Esophagus muscularis mucosa (tissue), 4 donors: ENCODE data around the gene PPP4R1. TPM values are rescaled to one million over a fixed set of nuclear protein-coding genes. Genes with fewer than 3 reads are reported as not detected.

Experiments used
- DNase-seq: peaks from one replicate; pipeline ENCODE4 v3.0.0-alpha.2; 2017; ENCODE audit errors: extremely low spot score
- H3K27ac ChIP-seq, 4 donors: fragments of 200-600 bp; sonication (generic); replicated peaks in 1 of 4; 1 replicate in 3 of 4; 2 replicates in 1 of 4; pipeline ENCODE4 v1.5.1; 2016 to 2019; ENCODE audit warnings: mild to moderate bottlenecking in 1 of 4
- H3K27me3 ChIP-seq, 4 donors: fragments of 200-600 bp; sonication (generic); one replicate each; pipeline versions ENCODE4 v1.5.1 to v1.6.0; 2016 to 2019
- H3K36me3 ChIP-seq, 4 donors: fragments of 200-600 bp; sonication (generic); one replicate each; pipeline ENCODE4 v1.5.1; 2016 to 2019
- H3K4me1 ChIP-seq, 4 donors: fragments of 200-600 bp; sonication (generic); one replicate each; pipeline ENCODE4 v1.5.1; 2016 to 2019
- H3K4me3 ChIP-seq, 4 donors: fragments of 200-600 bp; sonication (generic); 1 replicate in 2 of 4; 2 replicates in 2 of 4; pipeline ENCODE4 v1.5.1; 2016 to 2019; ENCODE audit warnings: mild to moderate bottlenecking in 4 of 4, moderate library complexity in 1 of 4
- H3K9me3 ChIP-seq, 4 donors: fragments of 200-600 bp; sonication (generic); 1 replicate in 3 of 4; 2 replicates in 1 of 4; pipeline ENCODE4 v1.5.1; 2016 to 2019
- EP300 ChIP-seq: sonication (generic); formaldehyde crosslinking; IDR thresholded peaks from one replicate; pipeline ENCODE4 v1.6.1; 2017; ENCODE audit warnings: antibody characterized with exemption
- POLR2A ChIP-seq: fragments of 450-650 bp; IDR thresholded peaks from one replicate; pipeline ENCODE4 v1.6.1; 2017; ENCODE audit warnings: antibody characterized with exemption, moderate library complexity, mild to moderate bottlenecking, low read depth
- POLR2AphosphoS5 ChIP-seq, 2 donors: sonication (generic); formaldehyde crosslinking; IDR thresholded peaks; one replicate each; pipeline ENCODE4 v1.6.1; 2017; ENCODE audit warnings: antibody characterized with exemption in 2 of 2
- WGBS: methylation state at CpG from one replicate; pipeline ENCODE4 v1.1.5; 2018; 5-methylcytosine and 5-hydroxymethylcytosine counted together
- intact Hi-C: fragments of 100-400 bp; cut with DNase I; formaldehyde crosslinking; loops from one replicate; pipeline ENCODE4 v1.15.1; 2023
- total RNA-seq, 4 donors: library from RNA; depleted of rRNA; stranded (reverse); fragments of >200 nt; gene quantifications; one replicate each; pipeline versions ENCODE4 v1.1.0 to v1.2.1, GENCODE V29; 2016
- TF ChIP-seq, protein P1 (sequence below), 3 experiments: fragments of 200-600 bp in 2 of 3; fragments of 450-650 bp in 1 of 3; sonication (generic) in 2 of 3; IDR thresholded peaks; one replicate each; pipeline ENCODE4 v1.5.1; 2017 to 2019; ENCODE audit warnings: antibody characterized with exemption in 3 of 3, mild to moderate bottlenecking in 2 of 3, moderate library complexity in 1 of 3

The PPP4R1 gene
- total RNA-seq, 4 donors from 2014 or later, result 74.6 to 129 (median 97.1) TPM

DNA sequence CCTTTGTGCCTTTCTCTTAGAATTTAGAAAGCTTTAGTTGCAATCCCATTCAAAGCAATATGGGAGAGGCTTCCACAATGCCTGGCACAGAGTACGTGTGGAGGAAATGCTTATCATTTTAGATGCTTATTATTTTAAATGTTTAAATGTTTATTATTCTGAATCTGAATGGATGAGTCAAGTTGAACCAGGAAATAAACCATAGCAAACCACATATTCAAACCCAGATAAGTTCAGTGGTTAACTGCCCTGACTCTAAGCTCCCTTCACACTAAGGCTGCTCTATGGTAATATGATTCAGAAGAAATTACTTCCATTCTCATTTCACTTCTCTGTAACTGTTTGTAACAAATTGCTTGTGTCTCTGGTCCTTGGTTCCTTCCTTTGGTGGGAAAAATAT lies 5.2 kb upstream of the PPP4R1 start:
- TF ChIP-seq, protein P1, sequence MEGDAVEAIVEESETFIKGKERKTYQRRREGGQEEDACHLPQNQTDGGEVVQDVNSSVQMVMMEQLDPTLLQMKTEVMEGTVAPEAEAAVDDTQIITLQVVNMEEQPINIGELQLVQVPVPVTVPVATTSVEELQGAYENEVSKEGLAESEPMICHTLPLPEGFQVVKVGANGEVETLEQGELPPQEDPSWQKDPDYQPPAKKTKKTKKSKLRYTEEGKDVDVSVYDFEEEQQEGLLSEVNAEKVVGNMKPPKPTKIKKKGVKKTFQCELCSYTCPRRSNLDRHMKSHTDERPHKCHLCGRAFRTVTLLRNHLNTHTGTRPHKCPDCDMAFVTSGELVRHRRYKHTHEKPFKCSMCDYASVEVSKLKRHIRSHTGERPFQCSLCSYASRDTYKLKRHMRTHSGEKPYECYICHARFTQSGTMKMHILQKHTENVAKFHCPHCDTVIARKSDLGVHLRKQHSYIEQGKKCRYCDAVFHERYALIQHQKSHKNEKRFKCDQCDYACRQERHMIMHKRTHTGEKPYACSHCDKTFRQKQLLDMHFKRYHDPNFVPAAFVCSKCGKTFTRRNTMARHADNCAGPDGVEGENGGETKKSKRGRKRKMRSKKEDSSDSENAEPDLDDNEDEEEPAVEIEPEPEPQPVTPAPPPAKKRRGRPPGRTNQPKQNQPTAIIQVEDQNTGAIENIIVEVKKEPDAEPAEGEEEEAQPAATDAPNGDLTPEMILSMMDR (IDR thresholded peaks at IDR 0.05), result no peak
- TF ChIP-seq POLR2A (no peak), POLR2AphosphoS5 (IDR thresholded peaks at IDR 0.05) (no peak), EP300 (no peak)
- Histone ChIP-seq H3K9me3 (no peaks in the 10 kb centered on the region), H3K4me1 (peaks cover 7 to 11% (median 10%) of the 10 kb centered on the region in 4 donors), H3K27ac (no peak overlapping the region), H3K4me3 (no peak overlapping the region), H3K27me3 (no peaks in the 10 kb centered on the region), H3K36me3 (no peaks in the 10 kb centered on the region)
- 48% methylated on average over 1 of the region's 1 CpG for WGBS
- intact Hi-C loops, result loop anchor here (10.0 kb wide), 1 partner anchor 295 kb away; the partner anchor contains the start of gene VAPA
- DNase-seq, result no peak

DNA sequence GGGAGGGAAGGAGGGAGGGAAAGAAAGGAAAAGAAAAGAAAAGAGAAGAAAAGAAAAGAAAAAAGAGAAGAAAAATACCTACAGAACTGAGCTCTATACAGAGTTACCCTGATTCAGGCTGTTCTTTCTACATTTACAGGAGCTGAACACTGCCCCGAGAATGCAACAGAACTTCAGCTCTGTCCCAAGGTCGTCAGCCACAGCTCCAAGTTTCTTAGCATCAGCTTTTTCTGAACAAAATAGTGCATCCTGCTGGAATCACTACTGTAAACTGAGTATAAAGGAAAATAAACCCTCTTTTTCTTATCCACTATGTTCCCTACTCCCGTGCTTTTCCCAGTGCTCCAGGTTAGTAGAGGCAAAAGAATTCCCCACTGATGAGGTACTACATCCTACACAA lies 4.7 kb upstream of the PPP4R1 start:
- H3K9me3 ChIP-seq, result no peaks in the 10 kb centered on the region
- H3K4me3 ChIP-seq, result no peak overlapping the region
- intact Hi-C loops, result loop anchor here (10.0 kb wide), 1 partner anchor 296 kb away; the partner anchor contains the start of gene VAPA
- 67% methylated on average over 3 of the region's 3 CpGs for WGBS
- TF ChIP-seq, protein P1 (IDR thresholded peaks at IDR 0.05), result no peak
- TF ChIP-seq EP300 (no peak), POLR2A (no peak), POLR2AphosphoS5 (IDR thresholded peaks at IDR 0.05) (no peak)
- no peaks in the 10 kb centered on the region for H3K27me3 ChIP-seq
- no peak for DNase-seq
- no peak overlapping the region for H3K27ac ChIP-seq
- peaks cover 7 to 11% (median 10%) of the 10 kb centered on the region in 4 donors for H3K4me1 ChIP-seq
- H3K36me3 ChIP-seq, result no peaks in the 10 kb centered on the region

DNA sequence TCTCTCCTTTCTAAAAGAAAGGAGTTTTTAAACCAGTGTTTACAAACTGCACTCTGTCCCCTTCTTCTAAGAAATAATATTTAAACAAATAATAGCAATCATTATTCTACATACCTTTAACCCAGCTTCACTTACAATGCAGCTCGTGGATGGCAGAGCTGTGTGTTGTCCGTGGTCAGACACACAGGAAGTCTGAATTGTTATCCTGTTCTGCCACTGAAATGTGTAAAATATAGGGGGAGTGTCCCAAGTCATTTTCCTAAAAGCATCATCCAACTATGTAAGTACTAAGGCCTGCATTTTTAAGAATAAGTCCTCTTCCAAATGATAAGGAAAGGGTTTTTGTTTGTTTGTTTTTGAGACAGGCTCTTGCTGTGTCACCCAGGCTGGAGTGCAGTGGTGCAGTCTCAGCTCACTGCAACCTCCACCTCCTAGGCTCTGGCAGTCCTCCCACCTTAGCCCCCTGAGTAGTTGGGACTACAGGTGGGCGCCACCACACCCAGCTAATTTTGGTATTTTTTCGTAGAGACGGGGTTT lies 2.7 kb upstream of the PPP4R1 start:
- no peak overlapping the region for H3K27ac ChIP-seq
- intact Hi-C loops, result loop anchor here (10.0 kb wide), 1 partner anchor 298 kb away; the partner anchor contains the start of gene VAPA
- no peak overlapping the region for H3K4me3 ChIP-seq
- TF ChIP-seq, protein P1 (IDR thresholded peaks at IDR 0.05), result no peak
- TF ChIP-seq POLR2A (no peak), EP300 (no peak), POLR2AphosphoS5 (IDR thresholded peaks at IDR 0.05) (no peak)
- no peaks in the 10 kb centered on the region for H3K9me3 ChIP-seq
- no peak for DNase-seq
- peaks cover 18 to 24% (median 23%) of the 10 kb centered on the region in 4 donors for H3K4me1 ChIP-seq
- no peaks in the 10 kb centered on the region for H3K27me3 ChIP-seq
- no peaks in the 10 kb centered on the region for H3K36me3 ChIP-seq
- 84% methylated on average over 5 of the region's 5 CpGs for WGBS

DNA sequence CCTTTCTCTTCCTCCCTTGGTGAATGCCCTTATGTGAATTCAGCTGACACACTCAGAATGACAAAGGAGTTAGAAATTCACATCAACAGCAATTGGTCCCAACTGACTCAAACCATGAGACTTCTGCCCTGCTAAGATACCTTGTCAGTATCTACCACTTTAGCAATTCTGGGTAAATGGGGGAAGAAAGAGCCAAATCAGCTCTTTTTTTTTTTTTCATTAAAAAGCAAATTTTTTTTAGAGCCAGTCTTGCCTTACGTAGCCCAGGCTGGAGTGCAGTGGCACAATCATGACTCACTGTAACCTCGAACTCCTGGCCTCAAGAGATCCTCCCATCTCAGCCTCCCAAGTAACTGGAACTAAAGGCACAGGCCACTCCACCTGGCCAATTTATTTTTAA lies 1.7 kb upstream of the PPP4R1 start:
- intact Hi-C loops, result loop anchor here (10.0 kb wide), 1 partner anchor 299 kb away; the partner anchor contains the start of gene VAPA
- H3K4me3 ChIP-seq, result no peak overlapping the region
- no peaks in the 10 kb centered on the region for H3K9me3 ChIP-seq
- H3K36me3 ChIP-seq, result peaks cover 0 to 9% (median 3%) of the 10 kb centered on the region in 4 donors
- 85% methylated on average over 2 of the region's 2 CpGs for WGBS
- peak overlapping the region; percentile 97 to 99 (median 98) for H3K27ac ChIP-seq
- H3K4me1 ChIP-seq, result peaks cover 18 to 35% (median 33%) of the 10 kb centered on the region in 4 donors
- no peak for TF ChIP-seq EP300
- TF ChIP-seq POLR2A, result no peak
- TF ChIP-seq, protein P1 (IDR thresholded peaks at IDR 0.05), result no peak
- no peak for TF ChIP-seq POLR2AphosphoS5 (IDR thresholded peaks at IDR 0.05)
- no peak for DNase-seq
- H3K27me3 ChIP-seq, result no peaks in the 10 kb centered on the region
